DMS114 treated with DMSO at 0.1 percent for 48 hours (cell line): ENCODE measurements around the gene GRIP2.

Experiments
- DNase-seq: peaks from one replicate; lab custom pipeline; 2025; ENCODE audit not compliant: unreplicated experiment; lab: John Stamatoyannopoulos, UW

The GRIP2 gene

DNA sequence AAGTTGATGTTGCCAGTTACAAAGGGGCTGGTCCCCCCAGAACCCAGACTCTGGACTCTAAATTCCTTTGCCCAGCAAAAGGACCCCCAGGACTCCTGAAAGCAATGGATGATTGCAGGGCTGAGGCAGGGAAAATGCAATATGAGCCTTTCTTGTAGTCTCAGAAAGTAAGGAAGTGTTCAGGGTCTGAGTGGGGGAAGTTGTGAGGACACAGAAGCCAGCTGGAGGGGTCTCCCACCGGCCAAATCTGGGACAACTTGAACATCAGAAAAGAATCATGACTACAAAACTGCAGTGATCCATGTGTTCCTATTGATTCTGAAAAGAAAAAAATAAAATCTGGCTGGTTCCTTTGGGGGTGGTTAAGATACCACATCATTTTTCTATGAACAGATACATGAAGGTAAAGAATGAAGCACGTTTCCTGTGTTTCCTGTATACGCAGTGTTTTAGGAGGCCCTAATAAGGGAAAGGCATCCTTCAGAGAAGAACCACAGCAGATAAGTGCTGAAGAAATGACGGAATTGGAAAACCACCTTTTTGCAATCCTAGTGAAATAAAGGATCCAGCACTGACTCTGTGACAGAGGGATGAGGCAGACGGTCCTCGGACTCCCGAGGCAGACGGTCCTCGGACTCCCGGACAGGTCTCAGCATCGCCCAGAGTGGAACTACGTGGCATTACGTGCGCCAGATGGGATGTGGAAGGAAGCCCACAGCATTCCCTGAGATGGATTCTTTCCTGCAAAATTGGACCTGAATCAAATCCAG is 22.2 kb upstream of the GRIP2 start:
- DNase-seq, result no peak

DNA sequence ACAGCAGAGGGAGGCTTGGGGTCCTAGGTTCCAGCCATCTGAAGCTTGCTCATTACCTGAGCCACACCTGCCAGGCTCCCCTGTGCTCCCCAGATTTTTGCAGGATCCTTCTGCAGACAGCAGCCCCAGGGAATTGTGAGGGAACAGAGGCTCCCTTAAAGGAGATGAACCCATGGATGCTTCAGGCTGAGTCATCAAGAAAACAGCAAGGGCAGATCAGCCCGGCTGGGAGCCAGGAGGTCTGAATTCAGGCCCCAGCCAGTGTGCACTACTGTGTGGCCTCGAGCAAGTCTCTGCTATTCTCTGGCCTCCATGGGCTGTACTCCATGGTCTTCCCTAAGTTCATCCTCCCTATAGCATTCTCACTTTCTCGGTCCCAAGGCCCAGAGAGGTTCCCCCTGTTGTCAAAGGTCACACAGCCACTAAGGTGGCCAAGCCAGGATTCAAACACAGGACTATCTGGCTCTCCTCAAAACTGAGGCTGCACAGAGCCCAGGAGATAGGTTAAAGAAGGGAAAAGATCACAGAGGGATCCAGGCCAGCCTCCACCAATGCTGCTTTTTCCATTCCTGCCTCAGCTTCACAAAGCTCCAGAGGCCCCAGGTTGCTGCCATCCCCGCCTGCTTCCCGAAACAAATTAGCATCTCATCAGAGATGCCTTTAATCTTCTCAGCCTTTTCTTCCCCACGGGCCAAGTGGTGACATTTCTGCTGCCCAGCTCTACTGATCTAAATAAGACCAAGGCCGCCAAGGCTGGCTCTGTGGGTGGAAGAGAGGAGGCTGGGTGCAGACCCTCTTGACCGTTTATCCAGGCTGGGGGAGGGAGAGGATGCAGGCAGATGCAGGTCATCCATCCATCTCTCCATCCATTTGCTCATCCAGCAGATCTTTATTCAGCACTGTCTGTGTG is 21.2 kb upstream of the GRIP2 start:
- DNase-seq, result no peak

DNA sequence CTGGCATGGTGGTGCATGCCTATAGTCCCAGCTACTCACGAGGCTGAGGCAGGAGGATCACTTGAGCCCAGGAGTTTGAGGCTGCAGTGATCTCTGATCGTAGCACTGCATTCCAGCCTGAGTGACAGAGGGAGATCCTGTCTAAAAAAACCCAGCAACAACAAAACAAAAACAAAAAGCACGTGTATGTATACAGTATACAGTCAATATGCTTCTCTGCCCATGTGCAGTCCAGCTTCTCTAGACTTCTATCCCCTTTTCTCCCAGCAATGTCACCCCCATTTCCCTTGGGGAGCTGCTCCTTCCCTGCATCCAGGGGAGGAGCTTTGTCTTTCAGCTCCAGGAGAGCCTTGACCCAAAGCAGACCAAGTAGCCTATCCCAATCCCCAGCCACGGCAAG is 20.0 kb upstream of the GRIP2 start:
- DNase-seq, result no peak

DNA sequence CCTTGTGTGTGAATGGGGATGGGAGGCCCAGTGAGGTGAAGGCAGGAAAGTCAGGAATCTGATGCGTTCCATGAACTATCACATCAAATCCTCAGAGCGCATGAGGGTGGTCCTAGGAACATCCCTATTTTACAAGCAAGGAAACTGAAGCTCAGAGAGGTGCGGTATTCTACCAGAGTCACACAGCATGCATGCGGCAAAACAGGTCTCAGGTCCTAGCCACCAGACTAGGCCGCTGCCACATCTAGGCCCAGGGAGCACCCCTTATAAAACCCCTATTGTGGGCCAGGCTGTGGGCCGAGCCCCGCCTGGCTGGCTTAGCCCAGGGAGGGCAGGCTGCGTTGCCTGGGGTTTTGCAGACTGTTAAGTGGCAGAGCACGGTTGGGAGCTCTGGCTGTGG is 17.9 kb upstream of the GRIP2 start:
- DNase-seq, result no peak

DNA sequence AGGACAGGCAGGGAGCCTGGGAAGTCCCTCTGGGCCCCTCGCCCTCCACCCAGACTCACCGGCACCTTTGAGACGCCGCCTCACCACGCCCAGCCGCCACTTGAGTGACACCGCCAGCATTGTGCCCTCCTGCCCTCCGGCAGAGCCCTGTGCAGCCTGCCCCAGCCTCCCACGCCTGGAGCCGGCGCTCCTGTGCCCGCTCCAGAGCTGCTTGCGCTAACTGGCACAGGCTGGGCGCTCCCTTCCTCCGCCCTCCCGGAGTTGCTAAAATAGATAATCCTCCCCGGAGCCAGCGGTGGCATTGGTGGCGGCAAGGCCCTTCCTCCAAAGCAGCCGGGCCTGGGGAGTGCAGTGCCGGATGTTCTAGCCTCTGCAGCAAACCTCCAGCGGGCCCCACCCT is 15.7 kb upstream of the GRIP2 start:
- no peak for DNase-seq

DNA sequence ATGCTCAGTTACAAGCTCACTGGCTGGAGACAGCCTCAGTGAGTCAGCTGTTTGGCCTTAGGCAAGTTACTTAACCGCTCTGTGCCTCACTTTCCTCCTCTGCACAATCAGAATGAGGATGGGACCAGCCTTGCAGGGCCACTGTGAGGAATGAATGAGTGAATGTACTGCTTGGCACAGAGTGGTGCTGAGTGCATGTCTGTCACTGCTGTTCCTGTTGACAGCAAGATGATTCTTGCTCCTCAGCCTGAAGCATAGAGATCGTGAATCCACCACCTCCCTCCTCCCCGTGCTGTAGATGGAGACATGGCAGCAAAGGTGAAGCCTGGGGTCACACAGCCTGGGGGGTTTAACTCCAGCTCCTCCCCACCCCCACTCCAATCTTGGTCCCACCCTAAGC is 14.6 kb upstream of the GRIP2 start:
- DNase-seq, result no peak

DNA sequence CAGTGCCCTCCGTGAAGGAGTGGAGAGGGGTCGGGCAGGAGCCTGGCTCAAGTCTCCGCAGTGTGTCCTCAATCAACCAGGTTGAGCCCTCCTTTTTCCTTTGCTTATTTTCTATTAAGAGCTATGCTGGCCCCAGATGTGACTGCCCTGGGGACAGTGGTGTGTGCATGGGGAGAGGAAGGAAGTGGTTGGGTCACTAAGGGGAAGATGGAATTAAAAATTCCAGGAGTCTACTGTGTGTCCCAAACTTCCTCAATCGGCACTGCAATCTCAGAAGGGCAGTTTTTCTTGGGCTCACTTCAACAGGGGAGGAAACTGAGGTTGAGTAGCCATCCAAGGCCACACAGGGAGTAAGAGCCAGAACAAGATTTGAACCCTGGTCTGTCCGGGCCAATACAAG is 13.7 kb upstream of the GRIP2 start:
- no peak for DNase-seq

DNA sequence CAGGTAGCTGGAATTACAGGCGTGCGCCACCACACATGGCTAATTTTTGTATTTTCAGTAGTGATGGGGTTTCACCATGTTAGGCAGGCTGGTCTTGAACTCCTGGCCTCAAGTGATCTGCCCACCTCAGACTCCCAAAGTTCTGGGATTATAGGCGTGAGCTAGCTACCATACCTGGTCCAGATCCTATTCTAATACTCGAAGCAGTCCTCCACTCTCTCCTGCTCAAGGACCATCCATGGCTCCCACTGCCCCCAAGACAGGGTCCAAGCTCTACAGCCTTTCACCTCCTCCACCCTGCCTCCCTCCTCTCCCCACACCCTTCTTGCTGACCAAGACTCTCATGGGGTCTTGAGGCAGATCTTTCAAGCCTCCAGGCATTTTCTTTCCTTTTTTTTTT is 12.6 kb upstream of the GRIP2 start:
- DNase-seq, result no peak

DNA sequence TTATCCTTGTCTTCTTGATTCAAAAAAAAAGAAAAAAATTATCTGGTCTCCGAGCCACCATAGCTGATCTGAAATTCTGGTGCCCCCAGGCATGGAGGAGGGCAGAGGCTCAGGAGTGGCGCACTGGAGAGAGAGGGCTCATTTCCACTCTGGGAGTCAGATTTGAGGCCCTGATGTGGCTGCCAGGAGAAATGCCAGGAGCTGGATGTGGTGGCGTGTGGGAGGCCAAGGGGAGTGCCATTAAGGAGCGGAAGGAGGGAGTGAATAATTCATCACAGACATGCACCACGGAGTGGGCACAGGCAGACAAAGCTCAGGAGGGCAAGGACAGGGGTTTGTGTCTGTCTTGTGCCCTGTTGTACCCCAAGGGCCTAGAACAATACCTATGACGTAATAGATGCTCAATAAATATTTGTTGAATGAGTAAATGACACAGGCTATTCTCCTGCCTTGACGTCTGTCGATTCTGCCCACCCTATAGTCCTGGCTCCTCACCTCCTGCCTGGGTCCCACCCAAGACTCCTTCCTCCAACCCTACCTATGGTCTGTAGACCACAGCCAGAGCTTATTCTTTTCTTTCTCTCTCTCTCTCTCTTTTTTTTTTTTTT is 12.0 kb upstream of the GRIP2 start:
- no peak for DNase-seq

DNA sequence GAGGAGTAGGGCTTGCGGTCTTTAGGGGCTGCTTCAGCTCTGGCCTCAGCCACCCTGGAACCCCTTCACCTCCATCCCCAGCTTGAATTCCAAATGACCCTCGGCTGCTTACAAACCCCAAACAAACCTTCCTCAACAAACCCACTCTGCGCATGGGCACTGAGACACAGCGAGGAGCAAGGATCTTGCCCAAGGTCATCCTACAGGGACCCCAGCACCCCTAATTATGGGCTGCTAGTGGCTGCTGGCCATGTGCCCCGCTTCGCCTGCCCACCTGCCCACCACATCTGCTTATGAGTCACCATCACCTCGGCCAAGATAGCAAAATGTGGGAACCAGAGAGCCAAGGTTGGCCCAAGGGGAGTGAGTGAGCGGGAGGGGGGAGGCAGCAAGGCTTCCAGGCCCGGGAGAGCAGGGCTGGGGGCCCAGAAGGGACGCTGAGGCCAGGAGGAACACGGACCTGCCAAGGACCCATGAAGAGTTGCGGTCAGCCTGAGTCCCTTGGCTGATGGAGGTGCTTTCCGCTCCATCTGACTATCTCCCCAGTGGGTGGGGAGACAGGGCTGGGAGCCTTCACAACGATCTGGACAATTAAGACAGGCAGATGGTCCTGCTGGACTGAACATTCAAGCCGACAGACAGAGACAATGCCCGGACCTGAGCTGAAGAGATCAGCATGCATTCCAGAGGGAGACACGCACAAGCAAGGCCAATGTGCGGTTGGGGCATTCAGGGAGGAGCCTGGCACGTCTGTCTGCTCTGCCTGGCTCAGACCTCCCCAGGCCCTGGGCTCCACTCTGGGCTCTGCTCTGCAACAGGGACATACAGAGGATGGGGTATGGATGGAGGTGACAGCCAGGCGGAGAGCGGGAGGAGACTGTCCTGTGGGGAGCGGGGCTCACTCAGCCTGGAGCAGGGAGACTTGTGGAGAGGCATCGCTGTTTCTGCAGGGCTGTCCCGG is 10.8 kb upstream of the GRIP2 start:
- DNase-seq, result no peak

DNA sequence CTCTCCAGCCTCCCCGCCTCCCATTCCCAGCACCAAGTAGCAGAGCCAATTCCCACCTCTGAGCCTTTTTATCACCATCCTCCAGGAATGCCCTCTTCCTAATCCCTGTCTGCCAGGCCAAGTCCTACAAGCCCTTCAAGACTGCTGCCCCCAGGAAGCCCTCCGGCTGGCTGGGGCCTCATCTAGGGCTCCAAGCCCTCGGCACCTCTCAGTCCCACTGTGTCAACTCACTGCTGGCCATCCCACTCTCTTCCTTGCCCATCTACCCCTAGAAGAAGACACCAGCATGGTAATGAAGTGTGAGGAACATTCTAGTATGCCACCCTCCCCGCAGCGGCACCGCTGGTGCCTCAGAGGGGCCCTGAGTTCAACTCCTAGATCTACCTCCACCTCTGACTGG is 10.0 kb upstream of the GRIP2 start:
- DNase-seq, result no peak

DNA sequence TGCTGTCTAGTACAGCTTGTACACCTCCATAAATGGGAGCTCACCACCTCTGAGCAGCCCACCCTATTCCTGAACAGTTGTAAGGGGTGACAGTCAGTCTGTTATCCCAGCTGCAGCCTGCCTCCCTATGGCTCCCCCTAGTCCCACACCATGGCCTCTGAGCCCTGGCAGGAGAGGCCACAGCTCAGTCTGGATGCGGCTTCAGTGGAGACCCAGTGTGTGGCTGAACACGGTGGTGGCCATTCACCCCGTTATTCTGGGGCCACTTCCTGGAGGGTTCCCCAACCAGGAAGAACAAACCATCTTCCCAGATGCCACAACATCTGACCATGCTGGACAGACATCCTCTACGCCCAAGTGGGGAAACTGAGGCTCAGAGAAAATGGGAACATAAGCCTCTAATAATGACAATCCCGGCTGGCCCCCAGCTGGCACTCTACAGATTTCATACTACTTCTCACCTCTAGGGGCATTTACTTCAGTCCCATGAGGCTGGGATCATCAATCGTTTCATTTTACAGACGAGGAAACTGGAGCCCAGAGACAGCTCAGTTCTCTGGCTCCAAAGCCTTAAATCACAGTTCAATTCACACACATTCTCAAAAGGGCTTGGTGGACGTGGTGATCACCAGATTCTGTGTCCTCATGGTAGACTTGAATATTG is 9.2 kb upstream of the GRIP2 start:
- DNase-seq, result peak; percentile 4

DNA sequence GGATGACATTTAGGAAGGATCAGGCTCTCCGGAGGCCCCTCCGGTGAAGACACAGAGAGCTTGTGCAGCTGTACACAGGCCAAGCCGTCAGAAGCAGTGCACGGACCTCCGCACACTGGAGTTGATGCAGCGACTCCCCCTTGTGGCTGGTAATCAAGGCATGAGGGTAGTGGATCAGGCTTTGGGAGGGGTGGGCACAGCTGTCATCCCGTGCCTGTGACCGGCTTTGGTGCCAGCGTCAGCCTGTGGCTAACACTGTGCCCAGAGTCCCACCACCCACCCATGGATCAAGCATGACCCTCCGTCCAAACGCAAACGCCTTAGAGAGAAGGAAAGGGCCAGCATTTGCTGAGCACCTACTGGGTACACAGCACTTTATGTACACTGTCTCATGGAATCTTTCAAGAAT is 8.2 kb upstream of the GRIP2 start:
- peak; percentile 44 for DNase-seq

DNA sequence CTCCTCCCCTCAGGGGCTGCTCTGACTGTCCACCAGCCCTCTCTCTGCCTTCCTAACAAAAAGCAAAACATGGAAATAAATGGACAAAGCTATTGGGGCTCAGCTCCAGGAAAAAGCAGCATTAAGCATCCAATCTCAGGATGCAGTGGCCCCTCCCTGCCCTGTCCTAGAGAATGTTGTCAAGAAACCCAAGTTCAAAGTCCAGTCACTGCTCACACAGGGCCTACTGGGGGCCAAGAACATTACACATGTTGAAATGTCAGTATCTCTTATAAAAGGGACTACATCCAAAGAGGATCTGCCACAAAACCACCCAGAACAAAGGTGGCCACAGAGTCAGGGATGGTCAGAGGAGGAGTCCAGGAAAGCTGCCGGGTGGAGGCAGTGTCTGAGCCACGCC is 7.6 kb upstream of the GRIP2 start:
- DNase-seq, result no peak

DNA sequence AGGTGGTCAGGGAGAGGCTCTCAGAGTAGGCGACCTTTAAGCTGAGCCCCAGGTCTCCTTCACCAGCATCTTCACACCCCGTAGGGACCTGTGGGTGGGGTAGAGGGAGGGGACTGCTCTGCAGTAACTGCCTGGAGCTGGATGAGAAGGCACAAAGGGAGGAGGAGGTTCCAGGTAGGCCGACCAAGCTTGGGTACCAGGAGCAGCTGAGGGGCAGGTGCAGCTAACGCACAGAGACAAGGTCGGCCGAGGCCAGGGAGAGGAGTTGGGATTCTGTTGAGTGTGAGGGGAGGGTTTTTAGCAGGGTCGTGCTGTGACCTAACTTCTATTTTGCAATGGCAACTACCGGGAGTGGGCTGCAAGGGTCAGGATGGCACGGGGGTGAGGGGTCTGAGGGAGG is 5.9 kb upstream of the GRIP2 start:
- no peak for DNase-seq

DNA sequence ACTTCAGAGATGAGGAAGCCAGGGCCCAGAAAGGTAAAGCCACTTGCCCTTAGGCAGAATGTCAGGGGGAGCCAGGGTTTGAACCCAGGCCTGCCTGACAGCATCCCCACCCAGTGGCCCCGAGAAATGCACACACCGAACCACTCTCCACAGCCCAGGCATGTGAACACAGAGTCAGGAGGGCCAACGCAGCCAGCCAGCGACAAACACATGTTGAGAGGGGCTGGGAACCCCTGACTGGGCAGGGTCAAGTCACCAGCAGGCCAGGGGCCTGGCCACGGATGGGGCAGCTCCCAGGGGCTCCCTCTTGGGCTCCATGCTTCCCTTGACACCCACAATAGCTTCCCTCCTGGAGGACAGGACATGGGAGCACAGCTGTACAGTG is 5.1 kb upstream of the GRIP2 start:
- DNase-seq, result no peak

DNA sequence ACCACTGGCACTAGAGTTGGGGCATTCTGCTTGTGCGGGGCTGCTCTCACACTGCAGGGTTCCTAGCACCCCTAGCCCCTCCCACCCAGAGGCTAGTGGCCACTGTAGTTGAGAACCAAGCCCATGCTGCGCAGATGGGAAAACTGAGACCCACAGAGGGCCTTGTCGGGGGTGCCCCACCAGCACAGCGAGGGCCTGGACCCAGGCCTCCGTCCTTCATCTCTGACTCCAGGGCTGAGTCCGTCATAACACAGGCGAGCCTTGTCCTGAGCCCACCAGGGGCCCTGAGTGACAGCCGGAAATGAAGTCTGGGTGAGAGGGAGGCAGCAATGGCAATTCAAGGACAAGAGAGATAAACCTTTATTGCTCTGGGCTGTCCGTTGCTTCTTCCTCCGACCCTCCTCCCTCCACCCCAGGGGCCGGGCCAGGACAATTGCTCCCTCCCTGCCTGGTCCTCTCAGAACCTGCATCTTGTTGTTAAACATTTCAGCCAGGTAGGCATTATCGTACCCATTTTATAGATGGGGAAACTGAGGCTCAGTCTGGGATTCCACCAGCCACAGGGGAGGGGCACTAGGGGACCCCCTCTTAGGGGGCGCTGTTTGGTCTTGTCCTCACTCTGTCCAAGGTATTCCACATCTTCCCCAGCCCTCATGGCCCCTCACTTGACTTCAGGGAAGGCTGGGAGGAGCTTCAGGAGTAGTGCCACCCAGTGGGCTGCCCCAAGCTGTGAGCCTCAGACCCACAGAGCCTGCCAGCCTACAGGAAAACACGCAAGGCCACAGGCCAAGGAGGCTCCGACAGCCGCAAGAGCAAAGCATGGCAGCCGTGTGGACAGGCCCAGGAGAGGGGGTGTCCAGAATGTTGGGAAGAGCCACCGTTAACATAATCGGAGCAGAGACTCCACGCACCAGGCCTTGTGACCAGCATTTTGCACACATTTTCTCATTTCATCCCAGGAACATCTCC is 4.4 kb upstream of the GRIP2 start:
- no peak for DNase-seq

DNA sequence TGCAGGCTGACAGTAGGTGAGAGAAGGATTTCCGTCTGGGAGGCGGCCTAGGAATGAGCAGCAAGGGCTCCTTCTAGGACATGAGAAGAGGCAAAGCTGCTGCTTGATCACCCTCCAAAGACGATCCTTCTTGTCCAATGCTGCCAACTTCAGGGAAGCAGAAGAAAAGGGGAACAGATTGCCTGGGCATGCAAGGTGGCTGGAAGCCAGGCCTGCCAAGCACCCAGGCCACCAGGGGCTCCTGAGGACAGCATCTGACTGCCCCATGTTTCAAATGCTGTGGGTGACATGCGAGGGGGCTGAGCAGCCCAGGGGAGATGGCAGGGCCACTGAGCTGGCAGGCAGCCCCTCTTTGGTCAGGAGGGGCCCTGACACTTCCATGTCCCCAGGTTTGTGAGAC is 3.3 kb upstream of the GRIP2 start:
- no peak for DNase-seq

DNA sequence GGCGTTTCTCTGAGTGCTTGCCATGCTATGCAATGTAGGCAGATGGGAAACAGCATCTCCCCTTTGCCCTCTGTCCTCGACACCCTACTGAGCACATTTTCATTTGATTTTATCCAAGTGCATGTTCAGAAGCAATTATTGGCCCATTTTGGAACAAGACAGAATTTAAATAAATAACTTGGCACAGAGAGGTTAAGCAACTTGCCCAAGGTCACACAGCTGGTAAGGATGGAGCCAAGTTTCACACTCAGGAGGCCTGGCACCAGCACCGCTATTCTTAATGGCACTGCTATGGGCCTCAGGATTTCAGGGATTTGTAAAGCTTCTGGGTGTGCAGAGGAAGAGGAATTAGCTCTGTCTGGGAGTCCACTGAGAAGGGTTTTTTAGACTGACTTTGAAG is 2.5 kb upstream of the GRIP2 start:
- no peak for DNase-seq
